Fibroblast of skin of left biceps (primary cell): ENCODE data around the gene NFU1.
A peak's percentile ranks its signal among the peaks of the same experiment; 100 is the strongest.

Experiments
- DNase-seq, 2 experiments: peaks; one replicate each; pipeline ENCODE4 v3.0.0-alpha.2; 2013; ENCODE audit warnings: low read depth in 2 of 2

The NFU1 gene

DNA sequence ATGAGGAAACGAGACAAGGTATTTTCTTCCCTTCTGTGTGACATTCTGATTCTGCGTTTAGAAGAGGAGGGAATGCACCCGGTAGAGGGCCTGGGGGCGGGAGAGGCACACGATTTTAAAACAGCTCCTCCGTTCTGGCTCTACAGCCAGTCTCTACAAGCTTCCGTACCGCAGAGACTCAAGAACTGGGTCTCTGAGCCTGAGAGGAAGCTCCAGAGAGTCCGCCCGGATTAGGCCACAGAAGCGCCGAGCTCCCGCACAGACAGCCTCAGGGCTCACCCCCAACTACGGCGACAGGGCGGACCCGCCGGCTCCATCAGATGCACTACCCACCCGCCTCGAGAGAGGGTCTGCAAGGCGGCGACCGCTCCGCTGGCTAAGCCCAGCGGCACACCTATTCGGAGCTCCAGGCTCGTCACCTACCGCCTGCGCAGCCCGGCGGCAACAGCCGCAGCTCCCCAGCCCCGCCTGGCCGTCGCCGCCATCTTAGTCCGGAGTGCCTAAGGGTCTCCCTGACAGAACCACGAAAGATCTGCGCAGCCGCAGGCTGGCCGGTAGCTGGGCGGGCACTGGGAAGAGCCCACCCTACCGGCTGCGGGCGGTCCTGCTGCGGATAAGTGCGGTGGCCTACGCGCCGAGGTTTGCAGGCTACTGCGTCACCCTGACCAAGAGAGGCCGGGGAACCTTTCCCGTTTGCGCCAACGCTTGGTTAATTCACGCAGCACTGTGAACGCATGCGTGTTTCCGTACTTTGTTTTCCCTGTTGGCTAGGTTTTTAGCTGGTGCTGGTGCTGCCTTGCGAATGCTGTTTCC lies at the start of gene NFU1:
TSS of gene NFU1 (minus strand) at position 498 of the 813 bp plus-strand sequence. CDS start at position 485, 13 bp downstream.
- DNase-seq: peak; percentile 83 to 88

DNA sequence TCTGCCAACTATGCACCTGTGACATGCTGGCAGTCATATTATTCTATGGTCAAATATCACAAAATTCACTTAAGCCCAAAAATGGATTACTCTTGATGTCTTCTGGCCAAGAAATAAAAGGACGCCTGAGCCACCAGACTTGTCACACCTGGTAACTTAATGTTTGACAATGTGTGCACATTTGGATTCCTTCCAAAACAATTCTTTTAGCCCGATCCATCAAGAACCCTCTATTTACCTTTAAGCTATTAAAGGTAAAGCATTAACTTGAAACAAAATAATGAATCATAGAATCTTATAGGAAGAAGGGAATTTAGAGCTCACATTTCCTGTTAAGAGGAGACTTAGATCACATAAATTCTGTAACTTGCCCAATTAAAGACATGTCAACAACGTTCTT lies 46.5 kb upstream of the NFU1 start:
- no peak for DNase-seq

DNA sequence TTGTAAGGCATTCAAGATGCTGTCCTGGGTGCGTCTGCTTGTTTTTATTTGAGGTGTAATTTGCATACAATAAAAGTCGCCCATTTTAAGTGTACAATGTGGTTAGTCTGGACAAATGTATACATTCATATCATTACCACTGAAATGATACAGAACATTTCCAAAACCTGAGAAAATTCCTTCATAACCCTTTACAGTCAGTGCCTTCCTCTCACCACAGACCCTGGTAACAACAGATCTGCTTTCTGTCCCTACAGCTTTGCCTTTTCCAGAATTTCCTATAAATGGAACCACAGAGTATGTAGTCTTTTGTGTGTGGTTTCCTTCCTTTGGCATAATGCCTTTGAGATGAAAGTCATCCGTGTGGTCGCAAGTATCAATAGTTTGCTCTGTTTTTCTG lies 45.8 kb upstream of the NFU1 start:
- DNase-seq: no peak

DNA sequence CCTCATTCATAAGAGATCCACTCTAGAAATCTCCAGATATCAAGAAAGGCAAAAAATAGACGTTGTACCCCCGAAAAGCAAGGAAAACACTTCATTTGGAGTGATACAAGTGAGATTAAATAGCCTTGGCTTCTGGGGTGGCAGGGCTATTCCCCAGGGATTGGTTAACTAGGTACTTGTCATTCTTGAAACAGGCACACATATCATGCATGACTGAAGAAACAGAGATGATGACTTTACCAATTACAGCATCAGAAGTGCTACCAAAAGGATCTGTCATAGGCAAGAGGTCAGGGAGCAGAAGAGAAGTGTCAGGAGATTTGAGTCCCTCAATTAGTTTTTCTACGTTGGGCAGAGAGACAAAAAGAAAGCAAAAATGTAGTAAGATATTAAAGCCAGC lies 45.2 kb upstream of the NFU1 start:
- no peak for DNase-seq

DNA sequence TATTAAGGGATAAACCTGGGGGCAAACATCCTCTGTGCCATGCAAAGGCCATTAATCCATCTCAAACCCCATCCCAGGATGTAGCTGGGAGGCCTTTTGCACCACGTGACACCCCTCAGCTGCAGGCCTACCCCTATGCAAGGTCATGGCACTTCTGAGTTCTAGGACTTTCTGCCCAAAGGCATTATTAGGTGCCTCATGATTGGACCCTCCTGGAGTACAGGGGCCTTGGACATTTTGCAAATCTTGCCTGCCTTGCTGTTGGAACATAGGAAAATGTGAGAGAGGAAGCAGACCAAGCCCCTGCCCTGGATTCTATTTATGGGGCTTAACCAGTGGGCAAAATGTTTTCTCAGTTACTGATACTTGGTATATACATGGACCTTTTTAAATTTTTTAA lies 44.2 kb upstream of the NFU1 start:
- no peak for DNase-seq

DNA sequence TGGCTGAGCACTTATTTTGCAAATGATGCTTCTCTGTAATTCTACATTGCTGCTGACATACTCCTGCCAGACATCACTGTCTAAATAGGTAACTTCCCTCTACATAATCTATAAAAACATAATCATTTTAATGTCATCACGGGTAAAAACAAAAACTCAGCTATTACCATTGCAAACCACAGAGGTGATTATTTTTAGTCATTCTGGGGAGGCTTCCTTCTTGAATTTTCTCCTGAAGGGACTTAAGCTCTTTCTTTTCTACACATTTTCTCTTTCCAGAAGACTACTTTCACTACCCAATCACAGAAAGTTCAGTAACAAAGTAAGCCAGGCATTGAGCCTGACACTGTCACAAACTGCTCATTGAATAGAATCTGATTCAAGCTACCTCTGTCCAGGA lies 40.4 kb upstream of the NFU1 start:
- no peak for DNase-seq

DNA sequence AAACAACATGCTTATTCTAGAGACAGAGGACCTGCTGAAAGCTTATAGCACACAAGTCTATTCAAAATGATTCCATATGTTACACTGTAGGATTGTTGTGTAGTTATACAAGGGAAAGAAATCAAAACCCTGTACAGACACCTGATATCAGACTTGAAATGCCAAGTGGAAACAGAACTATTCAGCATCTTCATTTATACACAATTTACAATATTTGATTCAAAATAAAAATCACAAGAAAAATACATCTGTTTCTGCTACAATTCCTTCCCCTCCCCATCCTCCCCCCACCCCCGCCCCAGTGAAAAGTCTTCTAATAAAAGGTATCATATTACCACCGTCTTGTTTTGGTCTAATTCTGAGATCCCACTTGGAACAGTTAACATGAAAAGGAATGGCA lies 37.5 kb upstream of the NFU1 start:
- DNase-seq: no peak

DNA sequence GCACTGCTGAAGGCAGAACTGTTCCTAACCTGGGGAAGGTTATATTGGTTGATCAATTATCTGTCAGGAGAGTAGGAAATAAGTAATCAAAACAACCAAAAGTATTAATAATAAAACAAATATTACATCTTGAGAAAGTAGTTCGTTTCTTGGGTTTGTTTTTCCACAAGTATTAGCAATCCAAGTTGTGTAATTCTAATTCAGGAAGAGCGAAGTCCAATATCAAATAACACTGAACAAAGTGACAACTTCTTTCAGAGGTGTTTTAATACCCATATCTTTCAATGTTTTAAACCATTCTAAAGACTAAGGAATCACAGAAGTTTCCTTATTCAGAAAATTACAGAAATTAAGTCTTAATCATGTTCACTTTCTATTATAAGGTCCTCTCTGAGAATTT lies 34.6 kb upstream of the NFU1 start:
- no peak for DNase-seq

DNA sequence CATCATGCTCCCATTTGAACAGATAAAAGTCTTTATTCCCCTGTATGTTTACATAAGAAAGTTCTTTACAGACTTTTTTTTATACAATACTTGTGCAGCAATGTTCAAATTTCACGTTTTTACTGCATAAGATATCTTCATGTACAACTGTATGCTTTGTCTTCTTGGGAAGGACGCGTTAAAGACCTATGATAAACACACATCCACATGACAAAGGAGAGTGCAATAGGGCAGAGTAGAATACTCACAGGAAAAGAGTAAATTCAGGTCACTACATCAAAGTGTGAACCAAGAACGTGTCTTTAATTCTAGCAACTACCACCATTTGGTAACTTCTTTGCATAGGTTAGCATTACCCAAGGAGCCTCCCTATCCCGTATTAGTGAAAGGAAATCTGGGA lies 33.7 kb upstream of the NFU1 start:
- DNase-seq: no peak

DNA sequence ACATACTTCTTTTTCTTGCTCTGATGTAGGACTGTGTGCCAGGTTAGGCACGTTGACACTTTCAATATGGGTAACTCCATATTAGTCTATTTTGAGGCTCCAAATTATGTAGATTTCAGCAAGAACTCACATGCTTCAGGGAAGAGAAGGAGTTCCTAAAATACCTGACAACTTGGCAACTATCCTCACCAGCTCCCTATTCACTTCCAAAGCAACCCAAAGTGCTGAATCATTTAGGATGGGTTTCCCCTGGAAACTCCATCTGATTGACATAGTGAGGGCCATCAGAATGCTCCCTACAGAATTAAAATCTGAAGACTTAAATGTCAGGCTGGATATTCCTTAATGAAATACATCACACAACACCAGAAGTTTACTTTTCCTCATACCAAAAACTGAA lies 32.5 kb upstream of the NFU1 start:
- no peak for DNase-seq

DNA sequence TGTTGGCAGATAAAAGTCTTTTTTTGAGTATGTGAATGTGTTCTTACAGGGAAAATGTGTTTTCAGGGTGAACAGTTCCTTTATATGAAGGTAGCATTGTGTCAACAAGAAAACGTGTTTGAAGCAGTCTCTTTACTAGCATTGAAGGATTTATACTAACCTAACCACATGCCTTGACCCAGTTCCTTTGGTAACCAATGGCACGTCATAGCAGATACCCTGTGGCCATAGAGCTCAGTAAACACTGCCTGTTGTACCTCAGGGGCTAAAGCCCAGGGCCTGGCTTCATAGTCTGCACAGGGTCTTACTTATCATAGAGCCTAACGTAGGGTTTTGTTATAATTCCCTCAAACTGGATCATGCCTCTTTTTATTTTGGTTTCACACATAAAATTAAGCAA lies 32.1 kb upstream of the NFU1 start:
- no peak for DNase-seq

DNA sequence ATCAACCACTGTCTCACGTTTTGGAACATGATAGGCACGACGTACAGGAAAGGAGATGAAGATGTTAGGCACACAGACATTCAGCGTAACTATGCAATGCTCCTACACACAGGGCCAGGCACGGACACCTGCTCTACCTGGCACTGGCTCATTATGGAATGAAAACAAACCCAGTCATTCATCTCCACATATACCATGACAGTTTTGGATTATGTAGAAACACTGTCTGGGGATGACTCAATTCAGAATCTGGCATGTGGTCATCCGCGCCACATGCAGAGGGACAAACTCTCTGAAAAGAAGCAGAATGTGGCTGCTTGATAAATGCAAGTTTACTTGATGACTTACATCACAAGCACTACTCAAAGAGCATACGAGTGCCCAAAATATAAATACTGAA lies 29.5 kb upstream of the NFU1 start:
- DNase-seq: no peak

DNA sequence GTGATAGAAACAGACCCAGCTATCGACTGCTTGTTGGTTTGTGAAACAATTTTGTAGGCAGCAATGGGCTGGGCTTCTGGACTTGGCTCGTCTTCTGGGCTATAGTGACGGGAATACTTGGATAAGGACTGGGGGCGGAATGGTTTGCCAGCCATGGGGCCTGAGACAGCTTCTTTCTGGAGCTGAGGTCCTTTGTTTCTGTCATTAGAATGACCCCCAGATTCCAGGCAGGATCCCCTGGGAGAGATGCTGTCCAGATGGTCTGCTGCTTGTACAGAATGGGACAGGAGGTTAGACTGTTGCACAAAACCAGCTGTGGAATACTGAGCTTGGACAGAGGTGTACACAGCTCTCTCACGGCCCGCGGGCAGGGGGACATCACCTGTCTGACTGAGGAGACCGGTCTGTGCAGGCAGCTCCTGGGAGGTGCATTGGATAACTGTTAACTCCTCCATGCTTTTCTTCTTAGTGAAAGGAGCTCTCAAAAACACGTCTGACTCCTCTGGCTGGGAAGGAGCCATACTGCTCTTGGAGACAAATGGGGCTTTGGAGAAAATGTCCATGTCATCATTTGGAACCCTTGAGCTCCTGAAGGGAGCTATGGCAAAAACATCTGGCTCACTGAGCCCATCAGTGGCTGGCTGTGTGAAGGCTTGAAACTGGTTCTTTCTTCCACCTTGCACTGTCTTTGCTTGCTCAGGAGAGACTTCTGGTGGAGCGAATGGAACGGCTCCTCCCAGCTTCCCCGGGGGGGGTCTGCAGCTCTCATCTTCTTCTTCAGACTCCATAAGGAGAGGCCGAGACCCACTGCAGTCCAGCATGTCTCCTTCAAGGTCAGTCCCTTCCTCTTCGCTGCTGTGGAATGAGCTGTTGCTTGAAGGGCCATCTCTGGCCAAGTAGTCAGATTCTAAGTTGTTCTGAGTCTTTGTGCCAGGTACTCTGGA lies 28.6 kb upstream of the NFU1 start:
- no peak for DNase-seq

DNA sequence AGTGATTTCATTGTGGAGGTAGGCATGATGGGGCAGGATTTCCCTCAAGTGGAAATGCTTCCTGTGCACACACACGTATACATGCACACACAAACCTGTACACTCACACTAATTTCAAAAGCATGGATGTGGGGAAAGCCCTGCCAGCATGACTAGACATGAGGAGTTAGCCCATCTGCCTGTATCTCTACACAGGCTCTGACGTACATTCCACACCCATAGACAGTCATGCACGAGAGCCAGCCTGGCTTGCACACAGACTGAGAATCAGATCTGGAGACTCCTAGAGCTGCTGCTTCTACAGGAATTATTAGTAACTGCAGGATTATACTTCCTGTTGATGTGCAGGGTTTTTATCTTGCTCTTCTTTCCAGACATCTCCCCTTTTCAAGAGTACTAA lies 27.3 kb upstream of the NFU1 start:
- DNase-seq: peak in 1 of 2 experiments; percentile 8

DNA sequence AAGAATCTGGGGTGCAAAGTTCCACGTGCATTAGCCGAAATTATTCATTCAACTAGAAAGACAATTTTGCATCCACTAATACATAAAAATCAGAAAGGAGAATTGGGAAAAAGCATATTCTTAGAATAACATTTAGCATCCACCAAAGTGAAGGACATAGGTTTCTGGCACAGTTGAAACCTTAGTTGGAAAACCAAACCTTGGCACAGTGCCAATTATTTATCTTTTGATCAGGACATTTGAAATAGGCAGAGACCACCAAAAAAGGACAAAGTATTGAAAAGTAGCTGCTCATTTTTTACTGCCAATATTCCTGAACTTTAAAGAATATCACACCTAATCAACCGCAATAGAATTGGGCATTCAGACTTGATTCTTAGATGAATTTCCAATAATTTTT lies 25.5 kb upstream of the NFU1 start:
- no peak for DNase-seq

DNA sequence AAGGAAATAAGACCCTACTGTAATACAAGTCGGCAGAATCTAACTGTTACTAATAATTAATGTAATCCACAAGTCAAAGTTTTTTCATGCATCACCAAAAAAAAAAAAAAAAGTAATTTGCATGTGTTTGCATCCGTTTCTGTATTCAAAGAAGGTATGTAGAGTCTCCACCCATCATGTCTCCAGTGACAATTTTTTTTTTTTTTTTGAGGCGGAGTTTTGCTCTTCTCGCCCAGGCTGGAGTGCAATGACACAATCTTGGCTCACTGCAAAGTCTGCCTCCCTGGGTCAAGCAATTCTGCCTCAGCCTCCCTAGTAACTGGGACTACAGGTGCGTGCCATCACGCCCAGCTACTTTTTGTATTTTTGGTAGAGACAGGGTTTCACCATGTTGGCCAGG lies 24.2 kb upstream of the NFU1 start:
- no peak for DNase-seq

DNA sequence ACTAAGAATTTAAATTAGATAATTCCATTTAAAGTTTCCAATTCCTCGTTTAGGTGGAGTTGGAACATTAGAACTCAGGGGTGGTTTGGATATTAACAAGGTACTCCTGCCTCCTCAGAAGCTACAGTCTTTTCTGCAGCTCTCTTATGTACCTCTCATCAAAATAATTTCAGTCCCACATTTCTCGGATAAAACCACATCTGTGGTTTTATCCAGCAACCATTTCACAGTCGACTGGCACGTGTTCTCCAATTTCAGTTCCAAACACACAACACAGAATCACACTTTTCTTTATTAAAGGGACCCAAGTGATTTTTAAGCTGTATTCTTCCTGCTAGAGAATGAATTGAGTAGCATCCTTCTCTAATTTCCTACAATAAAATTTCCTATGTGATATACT lies 22.7 kb upstream of the NFU1 start:
- DNase-seq: no peak

DNA sequence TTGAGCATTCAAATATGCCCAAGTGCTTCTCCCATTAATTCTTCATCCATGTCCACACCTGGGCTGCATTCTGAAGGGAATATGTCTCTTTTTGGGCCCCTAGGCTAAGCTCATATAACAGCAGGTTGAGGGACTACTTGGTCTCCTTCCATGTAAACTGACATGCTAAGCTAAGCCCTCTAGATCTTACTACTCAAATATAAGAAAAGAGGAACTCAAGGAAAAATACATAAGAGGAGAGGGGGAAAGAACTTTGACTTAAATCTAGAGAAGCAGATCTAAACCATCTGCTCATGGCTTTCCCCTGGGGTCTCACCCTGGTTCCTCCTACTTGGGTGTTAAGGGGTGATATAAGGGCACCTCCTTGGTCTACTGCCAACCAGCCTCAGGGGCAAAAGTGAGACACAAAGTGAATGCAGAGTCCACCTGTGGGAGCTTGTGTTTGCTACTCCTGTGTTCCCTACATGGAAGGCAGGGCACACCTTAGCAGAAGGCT lies 19.8 kb upstream of the NFU1 start:
- DNase-seq: no peak

DNA sequence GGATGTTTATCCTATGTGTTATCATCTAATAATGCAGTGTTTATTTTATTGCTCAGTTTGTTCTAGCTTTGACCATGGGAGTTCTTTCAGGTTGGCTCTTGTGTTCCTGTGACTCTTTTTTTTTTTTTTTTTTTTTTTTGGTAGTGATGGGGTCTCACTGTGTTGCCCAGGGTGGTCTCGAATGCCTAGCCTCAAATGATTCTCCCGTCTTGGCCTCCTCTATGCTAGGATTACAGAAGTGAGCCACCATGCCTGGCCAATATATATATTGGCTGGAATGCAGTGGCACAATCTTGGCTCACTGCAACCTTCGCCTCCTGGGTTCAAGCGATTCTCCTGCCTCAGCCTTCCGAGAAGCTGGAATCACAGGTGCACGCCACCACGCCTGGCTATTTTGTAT lies 18.9 kb upstream of the NFU1 start:
- no peak for DNase-seq

DNA sequence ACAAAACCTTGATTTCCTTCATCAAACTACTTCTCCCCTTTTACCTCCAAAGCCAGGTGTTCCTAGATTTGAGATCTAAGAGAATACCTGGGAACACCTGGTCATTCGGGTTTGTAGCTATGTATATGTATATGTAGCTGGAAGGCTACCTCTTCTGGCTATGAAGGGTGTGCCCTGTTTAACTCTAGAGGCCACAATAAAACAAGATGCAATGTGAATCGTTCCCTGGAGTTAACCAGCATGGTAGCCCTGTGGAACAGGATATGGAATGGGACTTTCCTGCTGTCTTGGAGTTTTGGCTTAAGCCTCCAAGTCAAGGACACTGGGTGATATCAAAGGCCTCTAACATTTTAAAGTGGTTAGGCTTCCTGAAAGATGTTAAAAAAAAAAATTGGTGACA lies 17.7 kb upstream of the NFU1 start:
- no peak for DNase-seq

DNA sequence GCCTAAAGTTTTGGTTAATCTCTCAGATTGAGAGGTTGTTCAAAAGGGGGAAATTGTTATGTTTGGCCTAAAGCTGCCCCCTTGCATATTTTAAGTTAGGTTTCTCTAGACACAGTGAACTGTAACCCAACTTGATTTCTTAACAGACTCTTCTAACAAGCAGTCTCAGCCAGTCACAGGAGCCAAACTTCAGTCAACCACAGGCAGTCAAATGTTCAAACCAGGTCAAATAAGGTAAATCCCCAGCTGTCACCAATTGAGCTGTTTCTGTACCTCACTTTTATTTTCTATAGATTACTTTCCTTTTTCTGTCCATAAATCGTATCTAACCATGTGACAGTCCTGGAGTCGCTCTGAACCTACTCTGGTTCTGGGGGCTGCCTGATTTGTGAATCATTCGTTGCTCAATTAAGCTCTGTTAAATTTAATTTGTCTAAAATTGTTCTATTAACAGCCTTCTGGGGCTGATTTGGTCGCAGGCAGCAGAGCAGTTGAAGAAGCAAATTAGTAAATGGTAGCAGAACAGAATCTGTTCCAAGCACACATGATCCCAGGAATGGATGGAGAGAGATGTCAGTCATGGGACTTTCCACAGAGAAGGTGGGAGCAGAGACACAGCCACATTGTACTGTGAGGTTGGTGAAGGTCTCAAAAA lies 16.4 kb upstream of the NFU1 start:
- no peak for DNase-seq

DNA sequence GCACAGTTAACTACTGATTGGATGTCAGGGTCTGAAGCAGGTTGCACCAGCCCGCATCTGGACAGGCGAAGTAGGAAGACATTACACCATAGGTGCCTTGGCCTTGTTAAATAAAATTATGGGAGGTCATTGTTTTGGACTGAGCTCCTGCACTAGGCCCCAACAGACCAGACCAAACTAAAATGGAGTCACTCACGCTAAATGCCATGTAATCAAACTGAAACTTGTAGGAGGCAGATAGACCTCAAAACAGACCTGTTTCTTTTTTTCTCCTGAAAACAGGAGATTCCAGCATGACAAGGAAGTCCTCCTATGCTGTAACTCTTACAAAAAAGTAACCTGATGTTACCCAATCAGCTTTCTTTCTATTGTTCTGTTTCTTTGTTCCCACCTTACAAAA lies 15.5 kb upstream of the NFU1 start:
- DNase-seq: no peak
